ENCODE results near the gene DNER. TPM values are rescaled to one million over a fixed set of nuclear protein-coding genes. Genes with fewer than 3 reads are reported as not detected.
"Not testable (repeated sequence)": the region's sequence is repeated elsewhere in the genome, so short reads cannot be mapped to it uniquely, and the experiment has no call there.

Gene DNER
- total RNA-seq, 1 experiment from 2014 or later, result 0.28 TPM

DNA sequence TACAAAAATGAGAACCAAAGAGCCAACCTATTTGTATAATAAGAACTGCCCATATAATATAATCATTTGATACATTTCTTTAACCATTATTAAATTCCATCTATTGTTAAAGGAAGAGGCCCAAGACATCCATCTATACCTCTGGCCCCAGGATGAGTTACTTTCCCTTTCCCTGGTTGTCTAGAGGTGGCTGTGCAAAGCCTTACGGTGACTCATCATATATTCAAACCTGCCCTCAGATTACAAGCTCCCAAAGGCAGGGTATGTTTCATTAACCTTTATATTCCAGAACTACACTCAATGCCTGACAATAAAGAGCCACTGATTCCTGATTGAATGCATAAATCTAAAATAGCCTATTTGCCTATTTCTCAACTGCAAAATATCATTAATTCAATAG is 337.5 kb downstream of the DNER start:
- no peak overlapping the region for H3K4me3 ChIP-seq
- intact Hi-C loops (cut with micrococcal nuclease; ENCODE audit: unreplicated experiment), result no loop called here
- no peaks in the 10 kb centered on the region for H3K79me2 ChIP-seq (ENCODE audit: low read depth)
- H2AFZ ChIP-seq, result no peak overlapping the region
- ChIA-PET CTCF (no interaction called here), POLR2A (ENCODE audit: unreplicated experiment) (interaction anchor here (0.6 kb wide), 1 partner anchor 72 kb away, joined by 5 read pairs; no protein-coding TSS in a partner anchor)
- H3K4me2 ChIP-seq, result no peak overlapping the region
- no peak for TF ChIP-seq EZH2 (IDR thresholded peaks at IDR 0.05; ENCODE audit: low read depth)
- TF ChIP-seq, protein P1, sequence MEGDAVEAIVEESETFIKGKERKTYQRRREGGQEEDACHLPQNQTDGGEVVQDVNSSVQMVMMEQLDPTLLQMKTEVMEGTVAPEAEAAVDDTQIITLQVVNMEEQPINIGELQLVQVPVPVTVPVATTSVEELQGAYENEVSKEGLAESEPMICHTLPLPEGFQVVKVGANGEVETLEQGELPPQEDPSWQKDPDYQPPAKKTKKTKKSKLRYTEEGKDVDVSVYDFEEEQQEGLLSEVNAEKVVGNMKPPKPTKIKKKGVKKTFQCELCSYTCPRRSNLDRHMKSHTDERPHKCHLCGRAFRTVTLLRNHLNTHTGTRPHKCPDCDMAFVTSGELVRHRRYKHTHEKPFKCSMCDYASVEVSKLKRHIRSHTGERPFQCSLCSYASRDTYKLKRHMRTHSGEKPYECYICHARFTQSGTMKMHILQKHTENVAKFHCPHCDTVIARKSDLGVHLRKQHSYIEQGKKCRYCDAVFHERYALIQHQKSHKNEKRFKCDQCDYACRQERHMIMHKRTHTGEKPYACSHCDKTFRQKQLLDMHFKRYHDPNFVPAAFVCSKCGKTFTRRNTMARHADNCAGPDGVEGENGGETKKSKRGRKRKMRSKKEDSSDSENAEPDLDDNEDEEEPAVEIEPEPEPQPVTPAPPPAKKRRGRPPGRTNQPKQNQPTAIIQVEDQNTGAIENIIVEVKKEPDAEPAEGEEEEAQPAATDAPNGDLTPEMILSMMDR (conservative IDR thresholded peaks at IDR 0.05), result no peak
- no peak for DNase-seq
- no peaks in the 10 kb centered on the region for H3K9me2 ChIP-seq (ENCODE audit: insufficient read depth)
- no peaks in the 10 kb centered on the region for H4K20me1 ChIP-seq (ENCODE audit: insufficient read depth)
- H3K4me1 ChIP-seq (replicated peaks; ENCODE audit: insufficient read depth), result no peaks in the 10 kb centered on the region
- no peaks in the 10 kb centered on the region for H3K27me3 ChIP-seq (ENCODE audit: insufficient read depth, low read depth)
- no peaks in the 10 kb centered on the region for H3K9me3 ChIP-seq (ENCODE audit: insufficient read depth, low read depth)
- H3K27ac ChIP-seq, result no peak overlapping the region
- no TSS peak for BruUV-seq (replicated peaks)
- H3F3A ChIP-seq (ENCODE audit: insufficient read depth, low read depth), result no peaks in the 10 kb centered on the region
- no peaks in the 10 kb centered on the region for H3K36me3 ChIP-seq (ENCODE audit: low read depth)

DNA sequence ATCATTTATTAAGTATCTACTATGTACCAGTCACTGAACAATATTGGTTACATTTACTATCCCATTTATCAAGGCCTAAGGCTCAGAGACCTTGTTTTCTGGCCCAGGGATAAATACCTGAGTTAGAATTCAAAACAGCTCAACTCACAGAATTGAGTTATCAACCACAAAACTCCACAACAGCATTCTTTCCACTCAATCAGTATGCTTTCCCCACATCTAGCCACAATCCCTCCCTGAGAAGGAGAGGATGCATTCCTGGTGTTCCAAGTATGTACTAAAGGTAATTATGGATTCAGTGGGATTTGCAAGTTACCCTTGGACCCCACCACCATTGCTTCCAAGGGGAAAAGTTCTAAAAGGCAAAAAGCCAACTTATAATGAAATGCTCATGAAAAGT is 339.1 kb downstream of the DNER start:
- no peaks in the 10 kb centered on the region for H3K4me1 ChIP-seq (replicated peaks; ENCODE audit: insufficient read depth)

DNA sequence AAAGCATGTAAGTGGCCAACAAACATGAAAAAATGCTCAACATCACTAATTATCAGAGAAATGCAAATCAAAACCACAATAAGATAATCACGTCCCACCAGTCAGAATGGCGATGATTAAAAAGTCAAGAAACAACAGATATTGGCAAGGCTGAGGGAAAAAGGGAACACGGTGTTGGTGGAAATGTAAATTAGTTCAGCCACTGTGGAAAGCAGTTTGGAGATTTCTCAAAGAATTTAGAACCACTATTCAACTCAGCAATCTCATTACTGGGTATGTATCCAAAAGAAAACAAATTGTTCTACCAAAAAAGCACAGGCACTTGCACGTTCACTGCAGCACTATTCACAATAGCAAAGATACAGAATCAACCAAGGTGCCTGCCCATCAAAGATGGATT is 341.0 kb downstream of the DNER start:
- H3K9me3 ChIP-seq (ENCODE audit: insufficient read depth, low read depth); H4K20me1 ChIP-seq (ENCODE audit: insufficient read depth); H3K4me3 ChIP-seq; DNase-seq; H3F3A ChIP-seq (ENCODE audit: insufficient read depth, low read depth); H3K4me1 ChIP-seq (replicated peaks; ENCODE audit: insufficient read depth); CTCF ChIA-PET; H3K36me3 ChIP-seq (ENCODE audit: low read depth); BruUV-seq (replicated peaks); H3K9me2 ChIP-seq (ENCODE audit: insufficient read depth); H3K79me2 ChIP-seq (ENCODE audit: low read depth); H3K4me2 ChIP-seq; POLR2A ChIA-PET (ENCODE audit: unreplicated experiment); H3K27ac ChIP-seq; H3K27me3 ChIP-seq (ENCODE audit: insufficient read depth, low read depth); intact Hi-C loops (cut with micrococcal nuclease; ENCODE audit: unreplicated experiment); H2AFZ ChIP-seq: not testable (repeated sequence)

More for the DNA sequence above, 339.1 kb downstream of the DNER start:
- H3K36me3 ChIP-seq (ENCODE audit: low read depth), result no peaks in the 10 kb centered on the region
- no TSS peak for BruUV-seq (replicated peaks)
- H4K20me1 ChIP-seq (ENCODE audit: insufficient read depth), result no peaks in the 10 kb centered on the region
- no peaks in the 10 kb centered on the region for H3K9me3 ChIP-seq (ENCODE audit: insufficient read depth, low read depth)
- ChIA-PET POLR2A (ENCODE audit: unreplicated experiment) (no interaction called here), CTCF (no interaction called here)
- H3K4me3 ChIP-seq, result no peak overlapping the region
- H3K4me2 ChIP-seq, result no peak overlapping the region
- no peaks in the 10 kb centered on the region for H3K9me2 ChIP-seq (ENCODE audit: insufficient read depth)
- no peak for DNase-seq
- intact Hi-C loops (cut with micrococcal nuclease; ENCODE audit: unreplicated experiment), result no loop called here
- H3K27me3 ChIP-seq (ENCODE audit: insufficient read depth, low read depth), result no peaks in the 10 kb centered on the region
- H2AFZ ChIP-seq, result no peak overlapping the region
- H3F3A ChIP-seq (ENCODE audit: insufficient read depth, low read depth), result no peaks in the 10 kb centered on the region
- no peak overlapping the region for H3K27ac ChIP-seq
- no peaks in the 10 kb centered on the region for H3K79me2 ChIP-seq (ENCODE audit: low read depth)
- TF ChIP-seq, protein P1 (conservative IDR thresholded peaks at IDR 0.05), result no peak
- TF ChIP-seq EZH2 (IDR thresholded peaks at IDR 0.05; ENCODE audit: low read depth), result no peak

DNA sequence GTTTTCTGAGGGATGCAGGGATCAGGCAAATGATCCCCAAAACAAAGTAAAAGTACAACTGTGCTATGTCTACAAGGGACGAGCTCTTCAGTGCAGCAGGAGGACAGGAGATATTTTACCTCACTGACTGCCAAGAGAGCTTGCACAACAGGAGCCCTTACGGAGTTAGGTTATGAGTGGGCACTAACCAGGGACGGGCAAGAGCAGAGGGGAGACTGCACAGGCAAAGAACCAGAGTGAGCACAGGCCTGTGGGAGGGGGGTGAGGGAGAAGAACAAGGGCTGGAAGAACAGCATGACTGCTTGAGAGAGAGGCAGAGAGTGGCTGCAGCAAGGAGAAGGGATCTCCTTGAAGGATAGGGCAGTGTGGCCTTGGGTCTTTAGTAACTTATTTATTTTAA is 342.1 kb downstream of the DNER start:
- H3K4me3 ChIP-seq, result no peak overlapping the region
- intact Hi-C loops (cut with micrococcal nuclease; ENCODE audit: unreplicated experiment), result no loop called here
- H3K27me3 ChIP-seq (ENCODE audit: insufficient read depth, low read depth), result no peaks in the 10 kb centered on the region
- no TSS peak for BruUV-seq (replicated peaks)
- H3K36me3 ChIP-seq (ENCODE audit: low read depth), result no peaks in the 10 kb centered on the region; the same call in 1 of the 2 replicates
- H3K4me1 ChIP-seq (replicated peaks; ENCODE audit: insufficient read depth), result no peaks in the 10 kb centered on the region
- no peaks in the 10 kb centered on the region for H4K20me1 ChIP-seq (ENCODE audit: insufficient read depth)
- no peaks in the 10 kb centered on the region for H3K79me2 ChIP-seq (ENCODE audit: low read depth)
- ChIA-PET POLR2A (ENCODE audit: unreplicated experiment) (no interaction called here), CTCF (no interaction called here)
- no peak overlapping the region for H3K27ac ChIP-seq
- H2AFZ ChIP-seq, result no peak overlapping the region
- no peak overlapping the region for H3K4me2 ChIP-seq
- H3F3A ChIP-seq (ENCODE audit: insufficient read depth, low read depth), result no peaks in the 10 kb centered on the region
- no peaks in the 10 kb centered on the region for H3K9me3 ChIP-seq (ENCODE audit: insufficient read depth, low read depth)
- no peaks in the 10 kb centered on the region for H3K9me2 ChIP-seq (ENCODE audit: insufficient read depth)
- no peak for DNase-seq
- no peak for TF ChIP-seq EZH2 (IDR thresholded peaks at IDR 0.05; ENCODE audit: low read depth)
- TF ChIP-seq, protein P1 (conservative IDR thresholded peaks at IDR 0.05), result no peak
